ENCODE data around the gene ANKLE1. TPM values are rescaled to one million over a fixed set of nuclear protein-coding genes. Genes with fewer than 3 reads are reported as not detected.

The ANKLE1 gene
- 0.55 TPM for total RNA-seq
- long read RNA-seq, partial matches to known transcripts: 0 of 1 reads
- long read RNA-seq, other reads (novel, unspliced or antisense): 1 of 1 reads

DNA sequence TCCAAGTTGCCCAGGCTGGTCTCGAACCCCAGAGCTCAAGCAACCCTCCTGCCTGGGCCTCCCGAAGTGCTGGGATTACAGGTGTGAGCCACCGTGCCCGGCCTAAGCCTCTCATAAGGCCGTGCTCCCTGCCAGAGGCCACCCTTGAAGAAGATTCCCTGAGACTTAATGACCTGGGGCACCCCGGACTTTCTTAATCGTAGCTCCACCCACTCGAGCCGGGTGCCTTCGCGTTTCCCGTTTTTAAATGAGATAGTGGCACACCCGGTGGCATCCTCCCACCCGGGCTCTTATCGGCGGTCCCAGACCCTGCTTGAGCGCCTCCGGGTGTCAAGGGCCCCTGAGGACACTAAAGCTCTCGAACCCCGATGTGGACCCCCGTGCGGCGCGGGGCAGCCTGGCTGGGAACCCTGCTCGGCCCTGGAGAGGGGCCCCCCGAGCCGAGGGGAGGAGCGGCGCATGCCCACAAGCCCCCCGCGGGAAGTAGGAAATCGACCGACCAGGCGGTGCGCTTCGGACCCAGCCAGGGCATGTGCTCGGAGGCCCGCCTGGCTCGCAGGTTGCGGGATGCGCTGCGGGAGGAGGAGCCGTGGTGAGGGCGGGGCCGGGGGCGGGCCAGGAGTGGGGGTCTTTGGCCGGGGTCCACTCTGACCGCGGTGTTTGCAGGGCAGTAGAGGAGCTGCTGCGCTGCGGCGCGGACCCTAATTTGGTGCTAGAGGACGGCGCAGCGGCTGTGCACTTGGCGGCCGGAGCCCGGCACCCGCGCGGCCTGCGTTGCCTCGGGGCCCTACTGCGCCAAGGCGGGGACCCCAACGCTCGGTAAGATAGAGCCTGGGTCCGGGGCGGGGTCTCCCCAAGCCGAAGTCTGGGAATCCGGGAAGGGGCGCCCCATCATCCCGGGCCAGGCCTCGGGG is at the start of gene ANKLE1:
ANKLE1 (plus strand) TSS at position 511 of the 914 bp plus-strand sequence; CDS start at position 531, 20 bp downstream.
- no peak for DNase-seq (ENCODE audit: low spot score)

DNA sequence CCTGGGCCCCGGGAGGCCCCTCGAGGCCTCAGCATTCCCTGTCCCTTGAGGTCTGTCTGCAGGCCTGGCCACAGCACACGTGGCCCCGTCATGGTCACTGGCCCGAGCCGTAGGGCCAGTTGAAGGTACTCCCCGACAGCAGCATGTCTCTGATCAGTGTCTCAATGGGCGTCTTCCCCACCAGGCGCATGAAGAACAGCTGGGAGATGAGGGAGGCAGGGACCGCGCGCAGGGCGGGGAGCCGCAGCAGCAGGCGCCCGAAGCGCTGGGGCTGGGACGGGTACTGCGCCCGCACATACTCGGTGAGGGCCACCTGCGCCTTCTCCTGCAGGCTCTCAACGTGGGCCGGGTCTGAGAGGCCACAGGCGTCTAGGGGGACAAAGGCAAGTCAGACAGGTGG is 49.4 kb upstream of the ANKLE1 start:
- no peak for DNase-seq (ENCODE audit: low spot score)

DNA sequence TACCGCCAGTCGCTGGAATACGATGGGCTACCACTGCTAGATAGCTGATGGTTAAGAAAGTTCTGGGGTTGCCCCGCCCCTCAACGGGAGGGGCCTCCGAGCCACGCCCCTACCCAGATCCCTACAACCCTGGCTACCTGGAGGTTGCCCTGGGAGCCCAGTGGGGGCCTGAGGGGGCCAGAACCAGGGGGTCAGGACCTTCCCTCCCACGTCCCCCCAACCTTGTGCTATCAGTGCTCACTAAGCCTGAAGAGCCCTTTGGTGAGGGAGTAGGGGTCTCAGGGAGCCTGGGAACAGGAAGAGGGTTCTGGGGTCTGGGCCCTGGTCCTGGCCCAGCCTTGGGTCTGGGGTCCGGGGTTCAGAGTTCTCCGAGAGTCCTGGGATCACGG is 46.8 kb upstream of the ANKLE1 start:
- no peak for DNase-seq (ENCODE audit: low spot score)

GRCh38 chr19:17235300-17235970 is 46.3 kb upstream of the ANKLE1 start:
- DNase-seq (ENCODE audit: low spot score): no peak

DNA sequence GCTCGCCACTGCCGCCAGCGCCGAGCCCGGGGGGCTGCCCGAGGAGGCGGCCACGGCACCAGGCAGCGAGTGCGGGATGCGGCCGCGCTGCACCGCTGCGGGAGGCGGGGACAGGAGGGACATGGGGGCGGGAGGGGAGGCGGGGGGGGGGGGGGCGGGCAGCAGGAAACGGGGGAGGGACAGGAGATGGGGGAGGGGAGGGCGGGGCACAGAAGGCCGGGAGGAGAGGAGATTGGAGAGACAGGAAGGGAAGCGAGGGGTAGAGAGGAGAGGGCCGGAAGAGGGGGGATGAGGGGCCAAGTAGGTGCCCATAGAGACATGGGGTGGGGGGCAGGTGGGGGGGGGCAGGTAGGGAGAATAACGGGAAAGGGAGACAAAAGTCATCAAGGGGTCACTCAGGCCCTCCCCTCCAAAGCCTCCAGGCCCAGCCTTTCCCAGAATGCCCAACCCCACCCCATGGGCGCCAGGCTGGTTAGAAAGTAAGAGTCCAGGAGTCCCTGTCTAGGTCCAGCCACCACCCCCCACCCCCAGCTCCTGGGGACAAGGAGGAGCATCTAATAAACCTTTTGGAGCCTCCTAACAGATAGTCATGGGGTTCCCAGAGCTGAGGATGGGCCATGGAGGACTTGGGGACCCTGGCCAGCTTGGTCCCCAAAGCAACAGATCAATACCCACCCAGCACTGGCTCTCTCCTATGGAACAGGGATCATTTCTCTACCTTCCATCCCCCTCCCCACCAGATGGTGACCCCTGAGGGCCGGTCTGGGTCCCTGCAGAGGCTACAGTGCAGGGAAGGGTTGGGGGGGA is 45.5 kb upstream of the ANKLE1 start:
- DNase-seq (ENCODE audit: low spot score): no peak

DNA sequence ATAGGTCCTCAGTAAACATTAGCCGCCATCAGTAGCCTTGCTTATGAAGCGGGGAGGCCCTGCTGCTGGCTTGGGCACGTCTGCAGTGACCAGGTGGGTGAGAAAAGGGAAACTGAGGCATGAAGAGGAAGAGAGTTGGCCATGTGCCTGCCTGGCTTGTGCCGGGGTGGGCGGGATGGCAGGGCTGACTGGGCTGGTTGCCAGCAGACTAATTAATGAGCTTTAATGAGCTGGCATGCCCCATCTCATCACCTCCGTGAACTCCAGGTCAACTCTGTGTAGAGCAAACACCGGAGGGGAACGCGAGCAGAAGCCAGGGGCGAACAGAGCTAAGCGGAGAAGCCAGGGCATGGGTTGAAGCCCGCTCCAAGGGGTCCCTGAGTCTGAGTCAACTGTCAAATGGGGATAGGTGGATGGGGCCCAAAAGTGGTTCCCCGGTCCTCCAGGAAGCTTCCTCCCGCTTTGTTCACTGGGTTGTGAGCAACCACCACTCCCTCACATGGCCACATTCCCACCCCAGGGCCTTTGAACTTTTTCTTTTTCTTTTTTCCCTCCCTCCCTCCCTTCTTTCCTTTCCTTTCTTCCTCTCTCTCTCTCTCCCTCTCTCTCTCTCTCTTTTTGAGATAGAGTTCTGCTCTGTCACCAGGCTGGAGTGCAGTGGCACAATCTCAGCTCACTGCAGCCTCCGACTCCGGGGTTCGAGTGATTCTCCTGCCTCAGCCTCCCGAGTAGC is 44.7 kb upstream of the ANKLE1 start:
- DNase-seq (ENCODE audit: low spot score): no peak

- no peak for DNase-seq (ENCODE audit: low spot score)
These were observed 43.7 kb upstream of the ANKLE1 start for GRCh38 chr19:17237747-17238706.

GRCh38 chr19:17240062-17240752 is 41.5 kb upstream of the ANKLE1 start:
- DNase-seq (ENCODE audit: low spot score): no peak

GRCh38 chr19:17240826-17241399 is 40.8 kb upstream of the ANKLE1 start:
- DNase-seq (ENCODE audit: low spot score): no peak

DNA sequence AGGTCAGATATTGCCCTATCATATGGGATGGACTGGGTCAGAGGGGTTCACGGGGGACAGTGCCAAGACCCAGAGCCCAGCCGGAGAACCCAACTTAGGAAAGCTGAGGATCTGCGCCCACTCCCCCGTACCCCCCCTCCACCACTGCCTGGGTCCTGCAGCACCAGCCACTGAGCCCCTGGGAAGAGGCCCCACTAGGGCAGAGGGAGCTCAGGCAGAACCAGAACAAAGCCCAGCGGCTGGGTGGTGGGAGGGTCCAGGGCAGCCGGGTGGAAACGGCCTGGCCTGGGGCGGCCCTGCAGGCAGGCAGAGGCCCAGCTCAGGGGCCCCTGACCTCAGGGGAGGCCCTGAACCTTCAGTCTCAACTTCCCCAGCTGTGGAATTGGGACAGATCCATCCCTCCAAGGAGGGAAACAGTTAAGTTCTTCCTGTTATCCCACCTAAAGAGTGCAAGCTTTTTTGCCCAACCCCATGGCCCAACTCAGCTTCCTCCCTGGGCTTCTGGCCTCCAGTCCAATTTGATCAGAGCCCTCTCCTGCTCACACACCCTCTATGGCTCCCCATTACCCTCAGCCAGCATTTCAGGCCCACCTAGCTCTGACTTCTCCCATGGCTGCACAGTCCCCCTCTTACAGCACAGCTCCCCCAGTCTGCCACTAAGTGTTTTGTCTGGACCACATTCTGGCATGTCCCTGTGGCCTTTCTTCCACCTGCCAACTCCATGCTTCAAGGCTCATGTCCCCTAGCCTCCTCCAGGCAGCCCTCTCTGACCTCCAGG is 39.1 kb upstream of the ANKLE1 start:
- DNase-seq (ENCODE audit: low spot score): no peak

- DNase-seq (ENCODE audit: low spot score): no peak
These were observed 38.4 kb upstream of the ANKLE1 start for GRCh38 chr19:17243211-17243829.

DNA sequence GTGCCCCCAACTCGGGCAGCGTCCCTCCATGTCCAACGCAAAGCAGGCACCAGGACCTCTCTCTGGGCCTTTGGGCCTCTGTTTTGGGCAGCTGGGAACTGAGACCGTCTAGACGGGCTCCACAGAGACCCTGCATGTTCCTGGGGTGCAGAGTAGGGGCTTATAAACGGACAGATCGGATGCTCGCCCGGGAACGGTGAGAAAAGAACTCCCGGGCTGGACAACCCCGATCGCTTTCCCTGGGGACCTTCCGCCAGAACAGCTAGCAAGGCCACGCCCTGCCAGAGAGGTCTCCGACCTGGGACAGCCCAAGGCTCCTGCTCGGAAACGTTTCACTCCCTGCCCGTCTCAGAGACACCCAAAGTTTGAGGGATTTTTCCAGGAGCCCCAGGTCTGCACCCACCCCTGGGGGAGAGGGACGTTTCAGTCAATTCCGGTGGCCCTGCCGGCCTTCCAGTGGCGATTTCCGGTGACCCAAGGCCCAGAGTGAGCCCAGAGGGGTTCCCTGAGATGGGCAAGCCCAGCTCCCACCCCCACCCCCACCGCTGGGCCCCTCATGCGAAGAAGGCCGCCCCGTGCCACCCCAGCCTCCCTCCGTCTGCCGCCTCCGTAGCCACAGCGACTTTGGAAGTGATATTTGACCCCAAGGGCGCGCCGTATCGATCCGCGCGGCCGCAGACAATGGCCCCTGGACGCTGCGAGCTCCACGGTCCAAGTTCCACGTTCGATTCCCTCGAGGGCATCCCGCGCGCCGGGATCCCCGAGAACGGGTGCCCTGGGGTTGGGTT is 37.7 kb upstream of the ANKLE1 start:
- no peak for DNase-seq (ENCODE audit: low spot score)

DNA sequence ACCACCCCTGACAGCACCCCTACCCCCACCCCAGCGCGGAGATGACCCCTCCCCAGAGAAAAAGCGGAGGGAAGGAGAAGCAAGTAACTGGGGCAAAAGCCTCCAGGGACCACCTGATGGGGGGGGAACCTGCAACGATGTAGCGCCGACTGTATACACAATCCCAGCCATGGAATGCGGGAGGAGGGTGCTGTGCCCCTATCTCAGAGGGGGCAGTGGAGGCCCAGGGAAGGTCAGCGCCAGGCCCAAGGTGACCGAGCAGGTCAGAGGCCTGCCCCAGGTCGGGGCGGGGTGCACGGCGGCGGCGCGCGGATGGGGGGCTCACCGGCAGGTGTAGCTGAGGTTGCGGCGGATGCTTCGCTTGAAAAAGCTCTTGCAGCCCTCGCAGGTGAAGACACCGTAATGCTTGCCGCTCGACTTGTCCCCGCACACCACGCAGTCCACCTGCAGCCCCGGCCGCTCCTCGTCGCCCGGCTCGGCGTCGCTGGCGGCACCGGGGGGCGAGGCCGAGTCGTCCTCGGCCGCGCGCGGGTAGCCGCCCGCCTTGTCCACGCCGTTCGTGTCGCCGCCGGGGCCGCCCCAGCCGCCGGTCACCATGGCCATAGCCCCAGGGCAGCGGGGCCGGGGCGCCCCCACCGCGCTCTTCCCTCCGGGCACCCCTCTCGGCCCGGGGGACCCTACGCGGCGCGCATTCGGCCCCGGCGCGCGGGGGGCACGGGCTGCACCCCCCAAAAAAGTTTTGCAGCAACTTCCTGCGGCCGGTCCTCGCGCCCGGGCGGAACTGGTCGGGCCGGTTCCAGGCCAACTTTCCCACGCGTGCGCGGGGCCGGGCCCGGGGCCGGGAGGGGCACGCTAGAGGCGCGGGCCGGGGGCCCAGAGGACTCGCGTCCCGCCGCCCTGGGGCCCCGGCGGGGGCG is 36.8 kb upstream of the ANKLE1 start:
- no peak for DNase-seq (ENCODE audit: low spot score)

GRCh38 chr19:17245535-17245984 is 36.1 kb upstream of the ANKLE1 start, which contains the start of gene NR2F6:
Gene NR2F6, minus strand, starts transcription at chr19:17245919. Its CDS starts 699 bp downstream, at chr19:17245220.
- no peak for DNase-seq (ENCODE audit: low spot score)

Measured in mesenteric fat pad (tissue), 1 donor.